Fibroblast of lung (primary cell): ENCODE results near the gene PEPD. TPM values are rescaled to one million over a fixed set of nuclear protein-coding genes. Genes with fewer than 3 reads are reported as not detected.

Experiments used
- DNase-seq, 2 donors: peaks; one replicate each; pipeline versions ENCODE4 v3.0.0 to v3.0.0-alpha.2; 2010; ENCODE audit warnings: low read depth in 2 of 2
- H2AFZ ChIP-seq: 2 replicates; pipeline ENCODE4 v1.5.1; 2012; ENCODE audit warnings: low read length, control low read depth, inconsistent platforms
- H3K27ac ChIP-seq: 2 replicates; pipeline ENCODE4 v1.5.1; 2011; ENCODE audit warnings: low read length, control low read depth; ENCODE audit not compliant: insufficient read depth
- H3K27me3 ChIP-seq: 2 replicates; pipeline ENCODE4 v1.5.1; 2011; ENCODE audit warnings: mild to moderate bottlenecking, low read length; ENCODE audit not compliant: control insufficient read depth, insufficient read depth
- H3K36me3 ChIP-seq: 2 replicates; pipeline ENCODE4 v1.5.1; 2011; ENCODE audit warnings: low read length; ENCODE audit not compliant: control insufficient read depth, insufficient read depth
- H3K4me1 ChIP-seq: 2 replicates; pipeline ENCODE4 v1.5.1; 2011; ENCODE audit warnings: low read length; ENCODE audit not compliant: control insufficient read depth, insufficient read depth; ENCODE audit errors: extremely low read depth
- H3K4me2 ChIP-seq: 2 replicates; pipeline ENCODE4 v1.5.1; 2011; ENCODE audit warnings: low read length, control low read depth; ENCODE audit not compliant: insufficient read depth; ENCODE audit errors: extremely low read depth
- H3K4me3 ChIP-seq, 4 experiments: fragments of 200-600 bp in 1 of 4; sonication (generic) in 1 of 4; replicated peaks in 1 of 4; 2 replicates each; pipeline ENCODE4 v1.5.1; 2011 to 2016; ENCODE audit warnings: low read length in 4 of 4, low read depth in 3 of 4, mild to moderate bottlenecking in 3 of 4, control low read depth in 2 of 4, inconsistent platforms in 1 of 4, mixed read lengths in 1 of 4; ENCODE audit not compliant: insufficient read depth in 1 of 4; ENCODE audit errors: control extremely low read depth in 1 of 4
- H3K79me2 ChIP-seq: 2 replicates; pipeline ENCODE4 v1.5.1; 2012; ENCODE audit warnings: mild to moderate bottlenecking, low read length, inconsistent platforms; ENCODE audit not compliant: control insufficient read depth, insufficient read depth
- H3K9ac ChIP-seq: 2 replicates; pipeline ENCODE4 v1.5.1; 2011; ENCODE audit warnings: mild to moderate bottlenecking, low read length, control low read depth; ENCODE audit not compliant: insufficient read depth
- H3K9me3 ChIP-seq: 2 replicates; pipeline ENCODE4 v1.5.1; 2012; ENCODE audit warnings: low read depth, low read length; ENCODE audit not compliant: control insufficient read depth, insufficient read depth
- H4K20me1 ChIP-seq: 2 replicates; pipeline ENCODE4 v1.5.1; 2011; ENCODE audit warnings: low read length; ENCODE audit not compliant: control insufficient read depth, insufficient read depth; ENCODE audit errors: extremely low read depth
- CTCF ChIP-seq, 2 donors: IDR thresholded peaks in 1 of 2; conservative IDR thresholded peaks in 1 of 2; 1 replicate in 1 of 2; 2 replicates in 1 of 2; pipeline ENCODE4 v1.5.1; 2011 to 2012; ENCODE audit warnings: low read length in 2 of 2, control low read depth in 1 of 2, inconsistent platforms in 1 of 2, low read depth in 1 of 2, mild to moderate bottlenecking in 1 of 2
- EZH2 ChIP-seq: IDR thresholded peaks from 2 replicates; pipeline ENCODE4 v1.5.1; 2012; ENCODE audit warnings: low read length, control low read depth, mild to moderate bottlenecking; ENCODE audit errors: missing control alignments
- polyA plus RNA-seq, 2 donors: library from polyadenylated mRNA; depleted of rRNA in 1 of 2; stranded (reverse) in 1 of 2; unstranded in 1 of 2; fragments of >200 nt; gene quantifications; 2 replicates each; pipeline ENCODE4 v1.2.1, GENCODE V29; 2011 to 2012; ENCODE audit warnings: missing spikeins in 1 of 2
- total RNA-seq: library from RNA; depleted of rRNA; stranded (reverse); fragments of >200 nt; gene quantifications from 2 replicates; pipeline ENCODE4 v1.2.1, GENCODE V29; 2014

PEPD gene
- total and polyA plus RNA-seq, 2 donors (not counting 1 experiment from before 2014, with no cell fraction given), result 59.8 to 81.9 TPM

- H3K36me3 ChIP-seq, result no peaks in the 10 kb centered on the region
- TF ChIP-seq CTCF (conservative IDR thresholded peaks at IDR 0.05 in 1 of 2, IDR thresholded peaks at IDR 0.05 in 1 of 2; ENCODE audit: low read depth in 1 of 2, low read length in 2 of 2) (no peak), EZH2 (no peak)
- no peak overlapping the region for H3K4me3 ChIP-seq
- H3K4me1 ChIP-seq, result no peaks in the 10 kb centered on the region
- H3K79me2 ChIP-seq, result no peaks in the 10 kb centered on the region
- H3K4me2 ChIP-seq, result no peak overlapping the region
- no peaks in the 10 kb centered on the region for H3K27me3 ChIP-seq
- H2AFZ ChIP-seq, result no peak overlapping the region
- no peaks in the 10 kb centered on the region for H3K9me3 ChIP-seq
- H4K20me1 ChIP-seq, result no peaks in the 10 kb centered on the region
- H3K27ac ChIP-seq, result no peak overlapping the region
- no peak for DNase-seq
- H3K9ac ChIP-seq, result no peak overlapping the region
Measured at GRCh38 chr19:33459222-33460090, 62.1 kb downstream of the PEPD start.

GRCh38 chr19:33458807-33459206, 62.8 kb downstream of the PEPD start:
- no peak overlapping the region for H2AFZ ChIP-seq
- no peaks in the 10 kb centered on the region for H4K20me1 ChIP-seq
- H3K9me3 ChIP-seq, result no peaks in the 10 kb centered on the region
- no peaks in the 10 kb centered on the region for H3K4me1 ChIP-seq
- no peak overlapping the region for H3K27ac ChIP-seq
- no peak overlapping the region for H3K4me3 ChIP-seq
- no peak for TF ChIP-seq EZH2
- TF ChIP-seq CTCF (conservative IDR thresholded peaks at IDR 0.05 in 1 of 2, IDR thresholded peaks at IDR 0.05 in 1 of 2; ENCODE audit: low read depth in 1 of 2, low read length in 2 of 2), result no peak
- H3K4me2 ChIP-seq, result no peak overlapping the region
- H3K79me2 ChIP-seq, result no peaks in the 10 kb centered on the region
- no peak overlapping the region for H3K9ac ChIP-seq
- H3K27me3 ChIP-seq, result no peaks in the 10 kb centered on the region
- no peaks in the 10 kb centered on the region for H3K36me3 ChIP-seq
- no peak for DNase-seq

- Histone ChIP-seq H3K36me3 (no peaks in the 10 kb centered on the region), H4K20me1 (no peaks in the 10 kb centered on the region), H3K27ac (no peak overlapping the region), H3K27me3 (no peaks in the 10 kb centered on the region), H2AFZ (no peak overlapping the region), H3K9ac (no peak overlapping the region), H3K4me3 (no peak overlapping the region), H3K4me2 (no peak overlapping the region), H3K4me1 (no peaks in the 10 kb centered on the region), H3K9me3 (no peaks in the 10 kb centered on the region), H3K79me2 (no peaks in the 10 kb centered on the region)
- no peak for DNase-seq
- TF ChIP-seq CTCF (conservative IDR thresholded peaks at IDR 0.05 in 1 of 2, IDR thresholded peaks at IDR 0.05 in 1 of 2; ENCODE audit: low read depth in 1 of 2, low read length in 2 of 2), result no peak
- no peak for TF ChIP-seq EZH2
Measured at GRCh38 chr19:33458171-33458633, 63.4 kb downstream of the PEPD start.
